Left kidney (tissue), 2 donors: Measurements from ENCODE around the gene ASB1. TPM values are rescaled to one million over a fixed set of nuclear protein-coding genes. Genes with fewer than 3 reads are reported as not detected.

Experiments
- DNase-seq: peaks from one replicate; pipeline ENCODE4 v3.0.0-alpha.2; 2013
- polyA plus RNA-seq: library from polyadenylated mRNA; unstranded; fragments of 120-200 nt; gene quantifications from one replicate; pipeline ENCODE4 v1.2.1, GENCODE V29; 2013; ENCODE audit not compliant: insufficient read length

The ASB1 gene
- polyA plus RNA-seq, 1 donor = 33.5 TPM

DNA sequence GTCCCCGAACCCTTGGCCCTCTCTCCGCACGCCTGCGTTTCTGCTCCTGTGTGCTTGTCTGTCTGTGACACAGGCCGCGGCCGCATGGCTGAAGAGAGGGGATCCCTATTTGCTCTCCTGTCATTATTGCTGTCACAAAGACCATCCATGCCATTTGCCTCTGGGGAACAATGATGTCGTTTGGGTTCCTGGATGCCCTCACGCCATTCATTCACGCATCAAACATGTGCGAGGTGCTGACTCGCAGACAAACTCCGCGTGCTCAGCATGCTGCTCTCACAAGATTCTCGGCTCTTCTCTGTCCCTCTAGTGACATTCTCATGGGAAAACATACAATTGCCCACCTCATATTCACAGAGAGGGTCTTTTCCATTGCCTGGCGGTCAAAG is 67.8 kb downstream of the ASB1 start:
- DNase-seq = no peak

DNA sequence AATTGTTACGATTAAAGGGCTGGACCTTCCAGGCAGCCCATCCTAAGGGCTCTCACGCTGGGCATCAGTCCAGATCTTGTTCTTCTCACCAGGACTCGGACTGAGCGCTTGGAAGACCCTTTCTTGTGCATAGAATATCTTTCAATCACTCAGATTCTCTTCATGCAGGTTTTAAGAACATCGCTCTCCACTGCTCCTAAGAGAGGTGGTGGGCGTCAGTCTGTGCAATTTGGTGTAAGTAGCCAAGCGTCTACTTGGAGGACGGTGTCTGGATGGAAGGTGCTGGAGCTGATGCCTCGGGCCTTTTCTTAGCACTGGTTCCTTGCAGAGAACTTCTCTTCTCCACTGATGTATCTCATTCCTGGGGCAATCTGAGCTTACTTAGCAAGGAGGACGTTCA is 68.7 kb downstream of the ASB1 start:
- DNase-seq = no peak

DNA sequence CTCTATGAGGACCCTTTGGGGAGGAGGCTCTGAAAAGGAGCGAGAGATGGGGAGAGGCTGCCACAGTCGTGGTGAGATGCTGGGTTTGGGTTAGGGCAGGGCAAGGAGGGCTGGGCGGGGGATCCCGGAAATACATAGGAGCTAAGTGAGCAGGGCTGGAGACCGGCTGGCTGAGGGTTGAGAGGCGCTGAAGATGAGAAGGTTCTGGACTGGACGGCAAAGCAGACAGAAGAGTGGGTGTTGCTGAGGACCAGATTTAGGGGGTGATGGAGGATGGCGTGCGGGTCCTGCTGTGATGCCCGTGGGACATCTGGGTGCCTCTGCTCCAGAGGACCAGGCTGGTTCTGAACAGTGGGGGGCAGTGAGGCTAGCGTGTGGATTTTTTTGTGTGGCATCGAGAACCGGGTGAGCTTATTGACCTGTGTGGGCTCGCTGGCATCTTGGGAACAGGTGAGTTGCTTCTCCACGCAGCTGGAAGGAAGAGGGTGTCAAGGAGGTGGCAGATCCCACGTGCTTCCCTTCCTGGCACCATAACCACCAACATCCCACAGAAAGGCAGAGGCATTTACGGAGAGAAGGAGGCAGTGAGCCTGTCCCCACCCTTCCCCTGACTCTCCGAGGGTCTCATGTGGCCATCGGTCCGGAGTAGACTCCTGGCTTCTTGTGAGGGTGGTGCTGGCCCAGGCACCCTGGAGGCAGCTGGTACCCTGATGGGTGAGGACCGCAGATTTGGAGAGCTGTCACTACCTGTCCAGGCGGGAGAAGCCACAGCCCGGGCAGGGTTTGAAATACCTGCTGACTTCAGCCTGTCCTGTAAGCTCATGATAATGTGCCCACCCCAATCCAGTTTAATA is 70.3 kb downstream of the ASB1 start:
- DNase-seq = no peak

DNA sequence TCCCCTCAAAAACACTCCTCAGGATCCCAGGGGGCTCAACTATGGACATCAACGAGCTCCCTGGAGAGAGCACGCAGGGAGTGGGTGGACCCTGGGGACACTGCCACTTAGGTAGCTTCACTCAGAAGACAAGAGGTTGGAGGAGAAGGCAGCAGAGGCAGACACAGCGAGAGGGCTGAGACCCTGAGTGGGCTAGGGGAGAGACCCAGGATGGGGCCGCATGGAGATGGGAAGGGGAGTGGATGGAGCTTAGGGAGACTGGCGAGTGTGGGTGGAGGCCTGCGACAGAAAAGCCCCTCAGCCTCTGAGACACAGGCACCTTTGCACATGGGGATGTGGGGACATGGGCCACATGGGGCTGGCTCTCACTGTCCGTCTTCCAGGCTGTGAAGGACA is 70.9 kb downstream of the ASB1 start:
- DNase-seq = no peak

DNA sequence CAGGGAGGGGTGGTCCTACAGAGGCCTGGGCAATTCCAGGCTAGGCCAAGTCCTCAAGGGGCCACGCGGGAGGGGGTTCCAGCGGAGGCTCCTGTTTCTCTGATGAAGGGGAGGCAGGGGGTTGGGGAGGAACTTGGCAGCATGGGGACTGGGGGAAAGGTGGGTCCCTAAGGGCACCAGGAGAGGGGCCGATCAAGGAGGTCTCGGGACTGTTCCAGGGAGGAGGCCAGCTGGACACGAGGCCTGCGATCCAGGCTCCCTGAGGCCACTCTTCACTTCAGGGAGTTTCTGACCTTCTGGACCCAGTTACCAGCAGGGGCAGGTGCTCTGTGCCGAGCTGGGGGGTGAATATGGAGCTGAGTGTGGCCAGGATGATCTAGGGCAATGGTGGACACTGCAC is 71.5 kb downstream of the ASB1 start:
- no peak for DNase-seq

DNA sequence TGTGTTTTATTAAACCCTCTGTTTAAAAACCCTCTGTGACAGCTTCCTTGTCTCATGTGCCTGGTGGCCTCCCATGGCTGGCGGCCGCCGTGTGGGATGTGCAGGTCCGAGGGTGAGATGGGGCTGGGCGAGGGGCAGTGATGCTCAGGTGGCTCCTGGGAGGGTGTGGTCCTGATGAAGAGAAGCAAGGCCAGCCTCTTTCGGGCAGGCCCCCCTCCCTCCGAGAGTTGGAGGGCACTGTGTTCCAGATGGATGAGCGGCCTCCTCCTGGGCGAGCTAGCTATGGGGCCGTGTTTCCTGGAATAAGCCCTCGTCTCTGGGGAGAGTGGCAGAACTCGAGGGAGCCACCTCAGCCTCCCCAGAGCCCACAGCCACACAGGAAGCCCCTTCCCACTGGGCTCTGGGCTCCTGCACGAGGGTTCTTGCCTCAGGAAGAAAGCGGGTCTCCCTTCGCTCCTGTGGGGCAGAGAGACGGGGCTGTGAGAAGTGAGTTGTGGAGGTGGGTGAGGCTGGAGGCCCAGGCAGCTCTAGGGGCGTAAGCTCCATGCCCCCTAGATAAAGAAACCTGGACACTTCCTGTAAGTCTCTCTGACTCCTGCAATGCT is 72.1 kb downstream of the ASB1 start:
- no peak for DNase-seq

DNA sequence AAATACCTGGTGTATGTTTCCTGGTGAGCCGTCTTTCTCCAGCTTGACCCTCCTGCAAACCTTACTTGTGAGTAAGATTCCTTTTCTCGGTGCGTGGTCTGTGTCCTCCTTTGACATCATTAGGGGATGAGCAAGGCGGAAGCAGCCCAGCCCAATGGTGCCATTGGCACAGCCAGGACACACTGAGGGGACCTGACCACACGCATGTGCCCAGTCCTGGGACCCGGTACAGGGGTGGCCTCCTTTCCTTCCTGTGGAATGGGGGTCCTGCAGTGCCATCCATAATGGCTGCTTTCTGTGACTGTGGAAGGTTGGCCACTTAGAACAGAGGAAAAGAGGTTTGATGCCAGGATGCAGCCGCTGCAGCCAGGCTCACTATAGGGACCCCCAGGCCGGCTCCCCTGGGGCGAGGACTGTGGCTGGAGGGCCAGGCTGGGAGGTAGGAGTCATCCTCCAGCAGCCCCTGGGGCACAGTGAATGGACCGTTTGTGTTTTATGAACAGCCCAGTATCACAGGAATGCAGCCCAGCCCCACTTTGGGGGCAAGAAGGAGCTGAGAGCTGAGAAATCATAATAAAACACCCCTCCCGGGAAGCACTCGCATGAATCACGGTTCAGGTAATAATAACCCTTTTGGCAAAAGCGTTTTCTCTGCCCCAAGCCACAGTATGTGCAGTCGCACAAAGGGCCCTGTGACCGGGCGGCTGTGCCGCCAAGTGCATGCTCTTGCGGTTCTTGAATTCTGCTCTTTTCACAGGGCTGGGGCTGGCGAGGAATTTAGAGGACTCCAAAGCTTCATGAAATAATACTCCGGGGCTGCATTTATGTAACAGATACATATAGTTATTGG is 73.2 kb downstream of the ASB1 start:
- no peak for DNase-seq

DNA sequence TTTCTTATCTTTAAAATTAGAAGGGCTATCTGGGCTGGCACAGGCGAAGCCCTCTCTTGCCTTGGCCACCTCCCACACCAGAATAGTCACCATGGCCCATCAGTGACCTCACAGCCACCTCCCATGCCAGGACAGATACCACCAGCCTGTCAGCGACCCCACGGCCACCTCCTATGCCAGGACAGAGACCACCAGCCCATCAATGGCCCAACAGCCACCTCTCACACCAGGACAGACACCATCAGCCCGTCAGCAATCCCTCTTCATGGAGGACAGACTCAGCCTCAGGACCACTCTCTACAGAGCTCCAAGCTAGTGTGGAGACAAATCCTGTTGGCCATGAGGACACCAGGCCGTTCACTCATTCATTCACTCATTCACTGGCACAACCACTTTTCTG is 74.6 kb downstream of the ASB1 start:
- DNase-seq = no peak

Other genes starting within 250 kb of the ASB1 start
- gene ILKAP, start 223.2 kb upstream of the ASB1 start, polyA plus RNA-seq = 60.8 TPM
- 3.7 TPM for gene HES6, start 186.9 kb upstream of the ASB1 start, polyA plus RNA-seq
- gene PER2, start 138.3 kb upstream of the ASB1 start, polyA plus RNA-seq = 8.2 TPM
- gene TRAF3IP1, start 106.4 kb upstream of the ASB1 start, polyA plus RNA-seq = 24.1 TPM